GM08714 (cell line): Measurements from ENCODE around the gene CAMK4.

ENCODE experiments used
- H3K4me3 ChIP-seq: fragments of 200-500 bp; sonication (Bioruptor generic); 2 replicates; pipeline ENCODE4 v1.5.1; 2014; ENCODE audit warnings: mild to moderate bottlenecking, low read length, inconsistent platforms
- ZNF274 ChIP-seq: IDR thresholded peaks from 2 replicates; pipeline ENCODE4 v1.6.1; 2012; ENCODE audit warnings: mild to moderate bottlenecking, low read depth, low read length

The CAMK4 gene

GRCh38 chr5:111259636-111260035 lies 35.5 kb downstream of the CAMK4 start:
- no peak for TF ChIP-seq ZNF274

GRCh38 chr5:111261610-111262009 lies 37.4 kb downstream of the CAMK4 start:
- TF ChIP-seq ZNF274 = no peak
- H3K4me3 ChIP-seq = no peak overlapping the region

More at GRCh38 chr5:111259636-111260035, 35.5 kb downstream of the CAMK4 start:
- no peak overlapping the region for H3K4me3 ChIP-seq

DNA sequence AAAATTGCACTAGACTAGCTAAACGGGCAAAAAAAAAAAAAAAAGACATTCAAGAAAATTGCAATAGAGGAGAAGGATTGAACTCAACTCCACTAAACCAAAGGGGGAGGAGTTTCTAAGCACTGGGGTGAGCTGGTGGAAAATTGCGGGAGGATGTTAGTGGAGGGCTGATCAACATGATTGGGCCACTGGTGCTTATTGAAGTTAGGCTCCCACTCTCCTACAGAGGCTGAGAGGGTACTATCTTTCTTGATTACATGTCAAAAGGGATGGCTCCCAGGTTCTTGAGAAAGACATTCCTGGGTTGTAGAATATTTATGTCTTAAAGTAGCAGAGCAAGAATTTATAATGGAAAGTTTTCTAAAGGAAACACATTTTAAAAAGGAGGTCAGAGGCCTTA lies 38.0 kb downstream of the CAMK4 start:
- no peak overlapping the region for H3K4me3 ChIP-seq
- no peak for TF ChIP-seq ZNF274

DNA sequence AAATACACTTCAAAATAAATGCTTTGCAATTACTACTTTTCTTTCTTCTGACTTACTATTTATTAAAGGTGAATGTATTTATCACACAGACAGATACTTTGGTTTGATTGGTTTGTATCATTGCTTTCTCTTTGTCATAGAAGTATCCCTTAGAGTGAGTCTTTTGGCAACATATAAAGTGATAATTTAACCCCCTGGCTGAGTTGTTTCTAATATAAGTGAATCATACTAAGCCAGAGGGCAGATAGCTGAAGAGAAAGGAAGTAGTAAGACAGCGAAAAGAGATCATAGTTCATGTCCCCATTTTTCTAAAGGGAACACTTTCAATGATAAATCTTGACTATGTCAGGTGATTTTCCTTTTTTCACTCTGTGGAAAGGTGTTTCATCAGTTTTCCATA lies 38.6 kb downstream of the CAMK4 start:
- no peak for TF ChIP-seq ZNF274
- no peak overlapping the region for H3K4me3 ChIP-seq

DNA sequence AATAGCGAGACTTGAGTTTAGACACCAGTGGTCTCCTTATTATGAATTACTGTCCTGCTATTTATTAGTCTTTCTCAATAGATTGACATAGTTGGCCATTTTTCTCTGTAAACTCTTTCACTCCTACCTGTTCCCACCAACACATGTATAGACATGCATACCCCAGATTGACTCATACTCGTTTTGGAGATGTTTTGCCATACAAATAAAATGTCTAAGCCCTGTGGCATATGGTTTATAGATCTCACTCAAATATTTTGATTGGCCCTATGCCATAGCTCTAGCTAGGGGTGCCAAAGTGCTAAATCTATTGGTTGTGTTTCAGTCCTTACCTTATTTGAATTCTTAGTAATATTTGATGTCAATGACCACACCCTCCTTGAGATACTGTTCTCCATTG lies 42.3 kb downstream of the CAMK4 start:
- no peak for TF ChIP-seq ZNF274
- no peak overlapping the region for H3K4me3 ChIP-seq

- H3K4me3 ChIP-seq = no peak overlapping the region
- no peak for TF ChIP-seq ZNF274
Measured at GRCh38 chr5:111268300-111268699, 44.1 kb downstream of the CAMK4 start.

GRCh38 chr5:111271885-111272284 lies 47.7 kb downstream of the CAMK4 start:
- H3K4me3 ChIP-seq = no peak overlapping the region
- no peak for TF ChIP-seq ZNF274

DNA sequence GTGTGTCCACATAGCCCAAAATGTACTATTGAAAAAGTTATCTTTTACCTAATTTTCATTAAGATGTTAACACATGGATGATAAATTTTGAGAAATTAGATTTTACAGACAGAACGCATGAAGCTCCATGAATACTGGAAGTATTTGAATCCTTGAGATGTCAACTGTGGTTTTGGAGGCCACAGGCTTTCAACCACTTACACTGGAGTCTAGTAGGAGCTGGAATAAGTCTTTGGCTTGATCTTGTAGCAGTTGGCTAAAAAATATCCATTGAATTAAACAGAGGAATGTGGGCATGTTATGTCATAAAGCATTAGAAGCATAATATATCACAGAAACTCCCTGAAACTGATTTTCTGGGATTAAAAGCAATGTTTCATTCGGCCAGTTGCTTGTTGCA lies 52.9 kb downstream of the CAMK4 start:
- no peak overlapping the region for H3K4me3 ChIP-seq
- no peak for TF ChIP-seq ZNF274

- H3K4me3 ChIP-seq = no peak overlapping the region
- no peak for TF ChIP-seq ZNF274
Measured at GRCh38 chr5:111278858-111279504, 54.8 kb downstream of the CAMK4 start.

GRCh38 chr5:111280282-111280951 lies 56.2 kb downstream of the CAMK4 start:
- no peak for TF ChIP-seq ZNF274
- H3K4me3 ChIP-seq = no peak overlapping the region

DNA sequence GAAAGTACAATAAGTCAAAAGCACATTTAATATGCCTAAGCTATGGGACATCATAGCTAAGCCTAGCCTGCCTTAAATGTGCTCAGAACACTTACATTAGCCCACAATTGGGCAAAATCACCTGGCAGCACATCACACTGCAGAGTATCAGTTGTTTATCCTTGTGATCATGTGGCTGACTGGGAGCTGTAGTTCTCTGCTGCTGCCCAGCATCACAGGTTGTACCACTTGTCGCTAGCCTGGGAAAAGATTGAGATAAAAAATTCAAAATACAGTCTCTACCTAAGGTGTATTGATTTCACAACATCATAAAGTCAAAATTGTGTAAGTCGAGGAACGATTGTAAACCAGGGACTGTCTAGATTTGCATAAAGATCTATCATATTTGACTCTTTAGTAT lies 58.6 kb downstream of the CAMK4 start:
- no peak overlapping the region for H3K4me3 ChIP-seq
- TF ChIP-seq ZNF274 = no peak

GRCh38 chr5:111284825-111285224 lies 60.6 kb downstream of the CAMK4 start:
- H3K4me3 ChIP-seq = no peak overlapping the region
- no peak for TF ChIP-seq ZNF274

DNA sequence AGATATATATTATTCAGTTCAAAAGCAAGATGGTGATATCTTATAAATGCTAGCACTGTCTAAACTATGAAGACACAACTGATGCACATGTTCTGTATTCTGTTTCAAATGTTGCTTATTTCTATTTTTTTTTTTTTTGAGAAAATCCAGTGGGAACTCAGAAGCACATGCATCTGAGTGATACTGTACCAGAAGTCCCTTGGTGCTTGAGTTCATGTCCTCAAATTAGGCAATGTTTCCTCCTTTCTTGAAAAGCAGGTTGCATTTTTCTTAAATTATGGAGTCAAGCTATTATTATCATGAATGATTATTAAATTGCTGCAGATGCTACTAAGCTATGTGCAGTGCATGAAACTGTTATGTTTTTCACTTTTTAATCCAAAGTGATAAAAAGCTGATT lies 70.4 kb downstream of the CAMK4 start:
- H3K4me3 ChIP-seq = no peak overlapping the region
- no peak for TF ChIP-seq ZNF274

GRCh38 chr5:111295649-111296048 lies 71.5 kb downstream of the CAMK4 start:
- no peak for TF ChIP-seq ZNF274
- H3K4me3 ChIP-seq = no peak overlapping the region

DNA sequence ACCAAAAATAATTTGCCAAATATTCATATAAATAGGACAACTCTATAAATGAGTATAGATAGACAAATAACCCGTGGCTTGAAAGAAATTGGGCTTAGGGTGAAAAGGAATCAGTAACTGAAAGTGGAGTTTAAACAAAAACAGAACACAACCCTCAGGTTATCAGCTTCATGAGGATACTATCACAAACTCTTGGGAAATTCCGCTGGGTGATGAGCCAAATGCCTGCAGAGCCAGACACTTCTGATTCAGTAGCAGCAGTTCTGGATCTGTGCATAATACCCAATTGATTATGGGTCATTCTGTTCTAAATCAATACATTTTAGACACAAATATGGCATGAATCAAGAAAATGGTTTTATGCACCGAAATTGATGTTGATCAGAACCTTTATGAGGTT lies 72.4 kb downstream of the CAMK4 start:
- no peak overlapping the region for H3K4me3 ChIP-seq
- TF ChIP-seq ZNF274 = no peak

GRCh38 chr5:111299067-111299481 lies 74.9 kb downstream of the CAMK4 start:
- H3K4me3 ChIP-seq = no peak overlapping the region
- TF ChIP-seq ZNF274 = no peak
